ENCODE measurements around the gene PLCB1.

DNA sequence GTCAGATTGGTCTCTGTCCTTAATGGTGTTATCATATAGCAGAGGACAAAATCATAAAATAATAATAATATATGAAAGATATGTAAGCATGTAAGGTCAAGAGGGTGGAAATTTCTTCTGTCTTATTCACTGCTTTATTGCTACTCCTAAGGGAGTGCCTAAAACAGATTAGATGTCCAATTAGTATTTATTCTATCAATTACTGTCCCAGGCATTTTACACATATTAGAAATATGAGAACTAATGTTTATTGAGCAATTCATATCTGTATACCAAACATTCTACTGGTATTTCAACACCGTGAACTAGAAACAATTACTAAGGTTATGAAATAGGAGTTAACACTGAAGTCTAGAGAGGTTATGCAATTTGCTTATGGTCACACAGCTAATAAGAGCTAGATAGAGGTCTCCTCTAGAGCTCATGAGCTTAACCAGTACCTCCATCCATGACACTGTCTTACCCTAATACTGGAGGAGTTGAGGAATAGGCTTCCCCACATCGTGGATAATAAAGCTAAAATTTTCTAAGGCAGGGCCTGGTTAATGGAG is 302.3 kb downstream of the PLCB1 start:
- TF ChIP-seq GATA2 (IDR thresholded peaks at IDR 0.05; ENCODE audit: low read depth, low read length) (no peak), GATA3 (IDR thresholded peaks at IDR 0.05; ENCODE audit: low read depth, low read length) (no peak)
